HG02763 (cell line): ENCODE measurements around the gene ALAS2.
"Not testable (repeated sequence)": the region's sequence is repeated elsewhere in the genome, so short reads cannot be mapped to it uniquely, and the experiment has no call there.

ENCODE experiments used
- ATAC-seq: cut with Tn5 transposase; IDR thresholded peaks from one replicate; pipeline ENCODE4 v1.9.1; 2021; ENCODE audit warnings: mild to moderate bottlenecking, moderate library complexity; ENCODE audit not compliant: unreplicated experiment

The ALAS2 gene

DNA sequence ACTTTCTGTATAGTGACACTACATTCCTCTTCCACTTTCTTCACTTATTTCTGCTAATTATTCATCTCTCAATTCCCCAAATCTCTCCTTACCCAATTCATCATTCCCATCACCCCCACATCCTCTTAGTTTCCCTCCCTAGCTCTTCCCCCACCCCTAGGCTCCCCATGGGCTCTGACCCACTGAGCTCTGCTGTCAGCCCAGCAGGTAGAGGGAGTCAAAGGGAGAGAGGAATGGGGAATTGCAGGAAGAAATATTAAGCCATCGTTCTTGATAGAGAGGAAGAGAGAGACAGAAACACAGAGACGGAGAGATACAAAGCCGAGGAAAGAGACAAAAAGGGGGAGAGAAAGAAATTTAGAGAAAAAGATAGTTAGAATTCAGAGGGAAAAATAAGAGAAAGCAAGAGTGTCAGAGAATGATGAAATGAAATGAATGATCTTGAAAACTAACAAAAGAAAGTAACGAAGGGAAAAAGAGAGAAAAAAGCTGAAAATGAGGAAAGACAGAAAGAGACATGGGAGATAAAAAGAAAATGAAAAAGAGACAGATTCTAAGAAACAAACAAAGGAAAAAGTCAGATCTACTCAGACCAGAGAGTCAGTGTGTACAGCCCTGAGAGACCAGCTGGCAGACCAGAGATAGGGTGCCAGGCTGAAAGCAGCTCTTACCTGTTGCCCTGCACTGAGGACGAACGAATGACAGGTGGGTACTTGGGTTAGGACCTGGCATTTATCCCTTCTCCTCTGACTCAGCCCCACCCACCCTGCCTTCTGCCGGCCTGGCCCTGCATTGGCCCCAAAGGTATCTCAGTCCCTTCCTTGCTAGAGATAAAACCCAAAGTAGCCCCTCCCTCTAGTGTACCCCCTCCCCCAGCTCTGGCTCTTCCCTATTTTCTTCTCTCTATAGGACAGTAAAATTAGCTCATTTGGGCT, at the start of gene ALAS2:
Gene ALAS2, minus strand, starts transcription at position 707 of the 935 bp plus-strand sequence. CDS start 4,977 bp downstream, outside the sequence.
- ATAC-seq = no peak

- ATAC-seq = no peak
These were observed 44.2 kb upstream of the ALAS2 start, which contains the start of gene PAGE2B for GRCh38 chrX:55074851-55075467. PAGE2B (plus strand) TSS chrX:55075030; CDS start chrX:55076042, 1,012 bp downstream.

DNA sequence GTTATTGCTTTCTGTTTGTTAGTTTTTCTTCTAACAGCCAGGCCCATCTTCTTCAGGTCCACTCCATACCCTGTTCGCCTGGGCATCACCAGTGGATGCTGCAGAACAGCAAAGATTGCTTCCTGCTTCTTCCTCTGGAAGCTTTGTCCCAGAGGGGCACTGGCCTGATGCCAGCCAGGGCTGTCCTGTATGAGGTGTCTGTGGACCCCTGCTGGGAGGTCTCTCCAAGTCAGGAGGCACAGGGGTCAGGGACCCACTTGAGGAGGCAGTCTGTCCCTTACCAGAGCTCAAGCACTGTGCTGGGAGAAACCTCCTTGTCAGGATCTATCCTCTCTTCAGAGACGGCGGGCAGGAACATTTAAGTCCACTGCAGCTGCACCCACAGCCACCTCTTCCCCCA, 41.5 kb upstream of the ALAS2 start:
- no peak for ATAC-seq

DNA sequence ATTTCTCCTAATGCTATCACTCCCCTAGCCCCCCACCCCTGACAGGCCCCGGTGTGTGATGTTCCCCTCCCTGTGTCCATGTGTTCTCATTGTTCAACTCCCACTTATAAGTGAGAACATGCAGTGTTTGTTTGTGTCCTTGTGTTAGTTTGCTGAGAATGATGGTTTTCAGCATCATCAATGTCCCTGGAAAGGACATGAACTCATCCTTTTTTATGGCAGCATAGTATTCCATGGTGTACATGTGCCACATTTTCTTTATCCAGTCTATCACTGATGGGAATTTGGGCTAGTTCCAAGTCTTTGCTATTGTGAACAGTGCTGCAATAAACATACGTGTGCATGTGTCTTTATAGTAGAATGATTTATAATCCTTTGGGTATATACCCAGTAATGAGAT, 36.4 kb upstream of the ALAS2 start:
- ATAC-seq = not testable (repeated sequence)

DNA sequence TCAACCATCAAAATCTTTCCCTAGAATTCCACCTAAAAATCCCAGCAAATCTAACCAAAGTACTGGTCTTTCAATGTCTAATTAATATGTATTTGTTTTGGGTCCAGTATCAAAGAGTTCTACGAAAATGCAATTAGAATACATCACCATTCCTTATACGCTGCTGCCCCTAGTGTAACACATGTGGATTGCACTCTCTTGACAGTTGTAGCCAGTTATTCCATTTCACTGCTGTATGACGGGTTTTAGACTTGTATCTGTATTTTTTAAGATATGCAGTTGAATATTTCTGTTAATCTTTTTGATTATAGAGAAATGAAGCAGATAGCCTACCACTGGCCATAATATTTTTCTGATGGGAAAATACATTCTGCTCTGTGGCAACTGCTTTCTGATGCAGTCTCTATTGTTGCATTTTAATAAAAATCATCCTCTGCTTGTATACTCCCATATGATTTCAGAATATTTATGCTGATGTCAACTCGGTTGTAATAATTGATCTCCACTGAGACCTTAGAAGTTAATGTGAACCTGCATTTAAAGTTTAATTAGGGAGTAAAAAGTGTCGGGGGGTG, 27.0 kb upstream of the ALAS2 start:
- ATAC-seq = no peak

- ATAC-seq = no peak
These were observed 26.3 kb upstream of the ALAS2 start for GRCh38 chrX:55056820-55057674.

DNA sequence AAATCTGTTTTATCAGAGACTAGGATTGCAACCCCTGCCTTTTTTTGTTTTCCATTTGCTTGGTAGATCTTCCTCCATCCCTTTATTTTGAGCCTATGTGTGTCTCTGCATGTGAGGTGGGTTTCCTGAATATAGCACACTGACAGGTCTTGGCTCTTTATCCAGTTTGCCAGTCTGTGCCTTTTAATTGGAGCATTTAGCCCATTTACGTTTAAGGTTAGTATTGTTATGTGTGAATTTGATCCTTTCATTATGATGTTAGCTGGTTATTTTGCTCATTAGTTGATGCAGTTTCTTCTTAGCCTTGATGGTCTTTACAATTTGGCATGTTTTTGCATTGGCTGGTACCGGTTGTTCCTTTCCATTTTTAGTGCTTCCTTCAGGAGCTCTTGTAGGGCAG, 19.8 kb upstream of the ALAS2 start:
- ATAC-seq = not testable (repeated sequence)

DNA sequence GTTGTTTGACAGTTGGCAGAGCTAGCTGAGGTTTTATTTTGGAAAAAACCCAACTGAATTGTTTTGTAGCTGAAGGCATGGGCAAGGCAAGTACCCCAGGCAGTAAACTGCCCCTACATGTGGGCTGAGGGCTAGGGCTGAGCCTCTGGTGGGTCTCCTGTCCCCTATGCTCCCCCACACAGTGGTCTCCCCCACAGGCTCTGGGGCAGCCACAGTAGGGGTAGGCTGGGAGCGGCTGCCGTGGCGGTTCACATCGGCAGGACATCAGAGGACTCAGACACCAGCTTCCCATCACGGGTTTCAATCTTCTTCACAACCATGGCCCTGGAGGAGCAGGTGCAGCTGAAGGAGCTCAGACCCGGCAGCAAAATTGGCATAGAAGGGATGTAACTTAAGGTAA, 10.7 kb upstream of the ALAS2 start:
- ATAC-seq = no peak

DNA sequence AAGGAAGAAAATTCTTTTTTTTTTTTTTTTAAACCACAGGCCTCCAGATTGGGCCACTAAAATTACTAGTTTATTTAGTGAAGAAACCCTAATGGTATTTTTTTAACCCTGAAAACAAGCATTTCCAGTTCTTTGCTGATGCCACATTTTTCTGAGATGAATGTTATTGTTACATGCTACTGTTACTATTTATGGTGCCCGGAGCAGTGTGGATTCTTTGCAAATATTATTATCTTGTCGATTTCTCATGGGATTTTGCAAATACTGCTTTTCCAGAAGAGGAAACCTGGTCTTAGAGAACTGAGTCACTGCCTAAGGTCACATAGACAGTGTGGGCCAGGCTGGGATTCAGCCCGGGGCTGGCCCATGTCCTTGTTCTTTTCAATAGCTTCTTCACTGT, 8.7 kb upstream of the ALAS2 start:
- ATAC-seq = no peak

DNA sequence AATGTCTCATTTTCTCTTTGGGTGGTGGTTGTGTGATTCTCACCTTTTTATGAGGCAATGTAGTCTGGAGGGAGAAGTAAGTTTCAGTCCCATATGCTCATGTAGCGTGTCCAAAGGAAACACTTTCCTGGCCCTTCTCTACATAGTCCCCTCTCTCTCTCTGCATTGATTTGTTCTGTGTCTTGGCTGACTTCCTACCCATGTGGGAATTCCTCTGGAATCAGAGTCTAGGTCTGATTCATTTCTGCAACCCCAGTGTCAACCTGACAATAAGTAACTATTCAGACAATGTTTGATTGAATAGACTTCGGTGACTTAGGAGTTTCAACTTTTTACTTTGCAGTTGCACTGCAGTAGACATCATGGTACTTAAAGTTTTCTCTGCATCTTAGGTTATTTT, 2.7 kb upstream of the ALAS2 start:
- no peak for ATAC-seq

DNA sequence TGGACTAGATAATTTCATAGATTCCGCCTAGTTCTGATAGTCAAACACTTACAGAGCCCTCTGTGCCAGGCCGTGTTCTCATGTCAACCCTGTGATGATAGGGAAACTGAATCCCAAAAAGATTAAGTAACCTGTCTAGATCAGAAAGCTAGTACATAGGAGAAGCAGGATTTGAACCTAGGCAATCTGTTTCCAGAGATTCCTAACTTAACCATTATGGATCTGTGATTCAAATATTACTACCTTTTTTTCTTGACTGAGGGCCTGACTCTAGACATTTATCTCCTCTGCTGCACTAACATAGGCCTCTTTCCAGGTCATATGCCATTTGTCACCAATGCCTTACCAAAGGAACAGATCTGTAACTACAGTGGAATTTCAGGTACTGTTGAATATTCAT, 1.5 kb downstream of the ALAS2 start:
- no peak for ATAC-seq

DNA sequence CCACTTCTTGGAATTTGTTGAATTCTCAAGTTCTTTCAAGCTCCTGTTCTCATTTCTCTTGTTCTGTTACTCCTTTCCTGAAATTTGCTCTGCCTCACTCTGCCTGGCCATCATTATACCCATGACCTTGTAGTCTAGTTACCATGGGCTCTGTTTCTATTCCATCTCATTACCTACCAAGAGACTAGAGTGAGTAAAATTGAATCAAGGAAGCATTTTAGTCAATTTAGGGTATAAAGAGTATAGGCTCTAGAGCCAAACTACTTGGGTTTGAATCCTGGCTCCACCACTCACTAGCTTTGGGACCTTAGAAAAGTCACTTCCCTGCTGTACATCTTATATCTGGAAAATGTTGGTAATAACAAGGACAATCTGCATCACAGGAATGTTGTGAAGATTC, 2.2 kb downstream of the ALAS2 start:
- no peak for ATAC-seq

DNA sequence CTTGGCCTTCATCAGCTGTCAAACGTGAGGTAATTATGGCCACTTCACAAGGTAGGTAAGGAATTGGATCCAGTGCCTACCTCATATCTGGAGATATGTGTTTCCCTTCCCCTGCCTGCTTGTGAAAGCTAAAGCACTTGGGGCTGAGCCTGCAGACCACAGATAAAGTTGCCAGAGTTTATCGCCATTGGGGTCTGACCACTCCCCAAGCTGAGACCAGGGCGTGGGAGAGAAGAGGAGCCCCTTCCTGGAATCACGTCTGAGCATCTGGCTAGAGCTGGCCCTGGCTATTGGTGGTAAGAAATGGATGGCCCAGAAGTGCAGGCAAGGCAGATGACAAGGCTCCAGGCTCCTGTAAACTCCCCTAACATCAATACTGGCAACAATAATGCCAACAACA, 2.7 kb downstream of the ALAS2 start:
- no peak for ATAC-seq

DNA sequence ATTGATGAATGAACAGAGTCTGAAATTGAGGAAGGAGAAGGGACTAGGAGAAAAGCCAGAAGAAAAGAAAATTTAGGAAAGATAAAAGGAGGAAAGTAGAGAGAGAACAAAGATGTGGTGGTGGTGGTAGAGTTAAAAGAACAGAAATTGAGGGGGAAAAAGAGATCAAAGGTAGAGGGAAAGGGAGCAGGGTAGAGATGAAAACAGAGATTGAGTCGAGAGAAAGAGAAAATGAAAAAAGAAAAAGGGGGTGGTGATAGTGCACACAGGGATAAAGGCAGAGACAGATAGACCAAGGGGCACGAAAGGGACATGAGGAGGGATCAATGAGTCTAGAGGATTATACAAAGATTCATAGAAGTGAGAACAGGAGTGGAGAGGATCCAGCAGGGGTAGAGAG, 3.9 kb downstream of the ALAS2 start:
- ATAC-seq = no peak

DNA sequence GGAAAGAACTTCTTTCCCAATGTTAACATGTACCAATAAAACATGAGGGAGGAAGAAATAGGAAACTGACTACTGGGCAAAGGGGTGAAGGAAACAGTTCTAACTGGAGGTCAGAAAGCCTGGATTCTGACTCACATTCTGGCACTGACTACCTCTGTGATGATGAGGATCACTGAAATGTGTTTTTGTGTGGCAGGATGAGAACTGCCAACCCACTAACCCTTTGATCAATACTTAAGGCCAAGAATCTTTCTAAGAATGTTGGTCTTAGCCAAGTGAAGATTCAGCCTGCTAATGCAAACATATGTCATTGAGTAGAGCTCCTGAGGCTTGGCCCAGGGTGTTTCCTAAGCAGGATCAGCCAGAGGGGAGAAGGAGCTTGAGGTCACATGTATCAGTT, 4.6 kb downstream of the ALAS2 start:
- ATAC-seq = no peak

GRCh38 chrX:55014897-55015299, 15.9 kb downstream of the ALAS2 start:
- no peak for ATAC-seq

- no peak for ATAC-seq
These were observed 19.5 kb downstream of the ALAS2 start for GRCh38 chrX:55011294-55011693.

GRCh38 chrX:55008571-55009358, 22.0 kb downstream of the ALAS2 start:
- no peak for ATAC-seq

- ATAC-seq = no peak
These were observed 23.1 kb downstream of the ALAS2 start for GRCh38 chrX:55007656-55008055.
